ENCODE measurements around the gene ATXN10.

Gene ATXN10

DNA sequence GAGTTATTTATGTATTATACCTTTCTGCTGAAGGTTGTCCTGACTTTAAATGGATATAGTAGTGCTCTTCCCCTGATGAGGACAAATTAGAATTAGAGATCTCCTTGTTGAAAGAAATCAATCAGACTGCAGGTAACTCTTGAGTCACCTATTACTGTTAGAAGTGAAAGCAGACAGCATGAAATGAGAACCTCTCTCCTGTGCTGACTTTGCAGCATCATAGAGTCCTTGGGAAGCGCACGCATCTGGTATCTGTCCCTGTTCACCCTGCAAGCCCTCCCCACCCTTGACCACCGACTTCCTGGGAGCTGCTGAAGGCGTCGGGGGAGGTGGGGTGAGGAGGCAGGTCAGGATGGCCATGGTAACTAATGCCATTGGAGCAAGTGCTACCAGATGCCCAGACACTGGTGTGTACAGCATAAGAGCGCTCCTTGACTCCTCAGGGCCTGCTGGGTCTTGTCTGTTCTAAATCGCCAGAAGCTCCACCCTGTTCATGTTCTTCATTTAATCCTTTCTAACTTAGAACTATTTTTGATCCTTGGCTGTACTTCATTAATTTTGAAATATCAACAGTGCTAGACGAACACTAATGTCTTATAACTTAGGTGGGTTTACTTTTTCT lies 161.4 kb downstream of the ATXN10 start:
- no peak for DNase-seq

DNA sequence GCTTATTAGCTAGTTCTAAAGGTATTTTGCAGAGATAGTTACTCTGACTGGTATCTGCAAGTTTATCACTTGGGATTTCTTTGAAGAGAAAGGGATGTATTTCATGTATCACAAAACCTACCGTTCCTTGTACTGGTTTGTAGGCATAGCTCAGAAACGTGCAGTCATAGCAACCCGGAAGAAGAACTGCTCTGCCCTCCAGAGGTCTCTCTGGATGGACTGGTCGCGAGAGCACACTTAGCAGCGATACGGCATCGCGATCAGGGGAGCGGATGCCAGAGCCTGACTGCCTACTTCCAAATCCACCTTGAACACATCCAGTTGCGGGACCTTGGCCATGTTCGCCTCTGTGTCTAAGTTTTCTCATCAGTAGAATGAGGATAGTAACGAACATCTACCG lies 162.0 kb downstream of the ATXN10 start:
- no peak for DNase-seq

DNA sequence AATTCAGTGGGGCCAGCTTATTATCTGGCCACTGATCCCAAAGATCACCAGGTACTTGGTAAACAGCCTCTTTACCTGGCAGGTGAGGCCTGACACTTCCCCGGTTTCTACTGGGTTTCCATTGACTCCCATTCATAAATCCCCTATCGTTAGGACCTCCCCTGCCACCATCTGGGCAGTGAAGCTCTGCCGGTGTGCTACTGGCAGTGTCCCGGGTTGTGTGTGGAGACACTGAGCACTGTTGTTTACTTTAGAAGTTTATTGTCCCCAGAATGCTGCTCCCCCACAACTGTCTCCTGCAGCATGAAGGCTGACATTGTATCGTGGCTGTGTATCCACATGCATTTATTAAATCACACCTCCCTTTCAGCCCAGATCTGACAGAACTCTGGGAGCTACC lies 162.6 kb downstream of the ATXN10 start:
- no peak for DNase-seq

DNA sequence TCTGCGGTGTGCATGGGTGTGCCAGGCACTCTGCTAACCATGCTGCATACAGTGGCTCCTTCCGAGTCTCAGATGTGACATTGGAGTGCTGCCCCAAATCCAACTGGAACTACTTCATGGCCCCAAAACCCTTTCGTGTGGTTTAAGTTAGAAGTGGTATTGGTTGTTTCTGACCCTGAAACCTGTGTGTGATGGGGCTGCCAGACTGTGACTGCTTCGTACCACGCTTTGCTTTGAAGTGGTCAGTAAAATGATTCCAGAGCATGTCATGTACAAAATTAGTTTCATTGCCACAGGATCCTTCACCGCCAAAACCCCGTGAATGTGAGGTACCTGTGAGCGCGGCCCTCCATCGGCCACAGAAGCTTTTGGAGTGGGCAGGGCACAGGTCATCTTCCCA lies 163.2 kb downstream of the ATXN10 start:
- DNase-seq: no peak

DNA sequence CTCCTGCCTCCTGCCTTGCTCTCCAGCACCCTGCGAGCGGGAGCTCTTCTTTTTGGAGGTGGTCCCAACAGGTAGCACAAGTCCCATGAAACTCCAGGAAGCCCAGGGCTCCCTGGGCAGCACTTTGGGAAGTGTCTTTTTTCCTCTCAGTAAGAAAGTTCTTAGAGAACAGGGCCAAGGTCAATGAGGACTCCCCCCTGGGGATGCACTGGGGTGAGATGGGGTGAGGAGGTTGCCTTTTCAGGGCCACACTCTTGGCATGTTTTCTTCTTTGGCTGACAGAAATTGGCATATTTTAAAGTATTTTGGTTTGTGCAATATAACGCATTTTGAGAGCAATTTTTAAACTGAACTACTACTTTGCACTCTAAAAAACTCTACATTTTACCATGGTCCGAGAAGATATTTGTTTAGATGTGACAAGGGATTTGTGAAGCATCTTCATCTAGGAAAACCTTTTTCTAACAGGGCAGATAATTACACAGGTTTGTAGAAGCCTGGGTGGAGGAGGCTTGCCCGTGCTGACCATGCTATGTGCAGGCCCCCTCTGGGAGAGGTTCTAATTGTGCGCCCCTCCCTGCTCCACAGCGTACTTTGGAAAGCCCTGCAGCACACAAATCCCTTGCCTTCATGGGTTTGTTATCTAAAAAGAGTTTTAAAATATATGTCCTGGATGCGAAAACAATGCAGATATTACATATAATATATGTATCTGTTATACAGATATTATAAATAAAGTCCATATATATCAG lies 165.0 kb downstream of the ATXN10 start:
- no peak for DNase-seq

DNA sequence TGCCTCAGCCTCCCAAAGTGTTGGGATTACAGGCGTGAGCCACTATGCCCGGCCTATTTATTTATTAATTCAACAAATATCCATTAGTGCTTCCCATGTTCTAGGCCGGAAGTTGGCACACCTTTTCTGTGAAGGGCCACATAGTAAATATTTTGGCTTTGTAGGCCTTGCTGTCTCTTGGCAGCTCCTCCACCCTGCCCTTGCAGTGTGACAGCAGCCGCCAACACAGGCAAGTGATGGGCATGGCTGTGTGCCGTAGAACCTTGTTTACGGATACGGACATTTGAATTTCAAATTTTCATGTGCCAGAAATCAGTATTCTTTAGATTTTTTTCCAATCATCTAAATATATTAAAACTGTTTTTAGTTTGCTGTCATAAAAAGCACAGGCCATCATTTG lies 165.9 kb downstream of the ATXN10 start:
- no peak for DNase-seq

DNA sequence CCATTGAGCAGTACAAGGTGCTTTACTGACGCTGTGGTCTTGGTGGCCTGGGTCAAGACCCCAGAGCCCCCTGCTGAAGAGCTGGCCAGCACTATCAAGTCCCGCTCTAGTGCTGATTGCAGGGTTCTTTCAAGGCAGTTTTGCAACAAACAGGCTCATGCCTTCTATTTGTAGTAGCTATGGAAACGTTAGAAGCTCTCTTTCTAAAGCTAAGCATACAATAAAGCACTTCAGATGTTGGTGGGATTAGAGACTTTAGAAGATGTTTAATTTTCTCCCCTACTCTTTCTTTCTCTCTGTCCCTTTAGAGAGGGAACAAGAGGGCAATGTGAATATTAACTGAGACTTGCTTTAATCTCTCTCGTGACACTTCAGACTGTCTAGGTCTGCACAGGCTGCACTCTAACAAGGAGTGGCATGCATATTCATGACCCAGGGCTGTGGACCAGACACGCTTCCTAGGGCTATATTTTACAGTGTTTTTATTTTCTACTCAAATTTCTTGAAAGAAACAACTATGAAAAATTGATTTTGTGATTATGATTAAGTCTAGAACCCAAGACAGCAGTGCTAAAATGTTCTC lies 166.8 kb downstream of the ATXN10 start:
- peak in 1 of 2 donors; percentile 7 for DNase-seq

DNA sequence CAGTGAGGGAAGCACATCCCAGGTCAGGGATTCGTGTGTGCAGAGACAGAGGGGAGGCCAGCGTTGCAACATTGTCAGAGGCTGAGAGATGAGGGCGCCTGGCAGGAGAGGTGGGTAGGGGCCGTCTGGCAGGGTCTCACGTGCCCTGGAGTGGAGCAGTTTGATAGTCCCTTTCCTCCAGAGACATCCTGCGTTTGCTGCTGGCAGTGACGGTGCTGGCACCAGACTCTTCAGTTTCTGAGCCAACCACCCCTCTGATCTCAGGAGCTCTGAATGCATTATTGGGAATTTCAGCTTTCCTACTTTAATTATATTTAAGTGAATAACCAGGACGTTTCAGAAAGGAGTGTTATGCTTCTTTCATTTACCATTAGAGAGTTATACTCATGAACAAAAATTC lies 168.8 kb downstream of the ATXN10 start:
- DNase-seq: no peak

DNA sequence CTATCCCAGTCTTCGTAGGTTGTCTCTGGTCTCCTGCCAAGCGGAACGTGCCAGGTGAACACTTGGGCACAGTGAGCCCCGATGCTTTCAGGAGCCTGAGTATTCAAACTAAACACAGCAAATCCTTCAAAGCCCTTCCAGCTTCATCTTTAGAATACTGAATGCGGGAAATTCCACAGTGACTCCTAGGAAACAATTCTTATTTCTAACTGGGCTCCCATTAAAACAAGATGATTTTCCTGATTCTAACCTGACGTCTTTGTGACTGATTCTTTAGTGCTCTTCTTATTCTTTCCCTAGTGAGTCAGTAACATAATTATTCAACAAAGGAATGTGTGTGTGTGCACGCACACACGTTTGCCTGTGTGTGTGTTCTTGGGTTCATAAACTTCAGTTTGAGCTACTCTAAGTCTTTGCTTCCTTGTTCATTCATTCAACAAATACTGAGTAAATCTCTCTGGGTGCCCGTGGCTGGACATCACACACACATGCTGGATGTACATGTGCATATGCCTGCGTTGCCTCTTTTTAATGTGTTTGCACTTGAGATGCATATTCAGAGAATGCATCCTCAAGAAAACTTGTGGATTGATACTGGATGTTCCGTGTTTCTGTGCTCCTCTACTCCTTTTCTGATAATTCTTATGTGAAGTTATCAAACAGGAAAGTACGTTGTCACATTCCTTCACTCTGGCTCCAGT lies 170.8 kb downstream of the ATXN10 start:
- DNase-seq: no peak

DNA sequence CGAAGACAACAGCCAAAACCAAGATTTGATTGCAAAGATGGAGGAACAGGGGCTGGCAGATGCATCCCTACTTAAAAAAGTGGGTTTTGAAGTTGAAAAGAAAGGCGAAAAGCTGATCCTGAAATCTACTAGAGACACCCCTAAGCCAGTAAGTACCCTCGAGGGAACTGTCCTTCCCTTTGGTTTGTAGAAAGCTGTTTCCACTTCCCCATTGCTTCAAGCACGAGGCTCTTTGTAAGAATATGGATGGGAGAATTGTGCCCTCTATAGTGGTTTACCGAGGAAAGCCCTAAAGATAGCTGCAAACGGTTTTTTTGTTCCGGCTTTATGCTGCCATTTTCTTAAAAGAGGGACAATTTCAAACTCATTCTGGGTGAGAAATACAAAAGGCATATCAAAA lies 171.4 kb downstream of the ATXN10 start:
- DNase-seq: no peak

DNA sequence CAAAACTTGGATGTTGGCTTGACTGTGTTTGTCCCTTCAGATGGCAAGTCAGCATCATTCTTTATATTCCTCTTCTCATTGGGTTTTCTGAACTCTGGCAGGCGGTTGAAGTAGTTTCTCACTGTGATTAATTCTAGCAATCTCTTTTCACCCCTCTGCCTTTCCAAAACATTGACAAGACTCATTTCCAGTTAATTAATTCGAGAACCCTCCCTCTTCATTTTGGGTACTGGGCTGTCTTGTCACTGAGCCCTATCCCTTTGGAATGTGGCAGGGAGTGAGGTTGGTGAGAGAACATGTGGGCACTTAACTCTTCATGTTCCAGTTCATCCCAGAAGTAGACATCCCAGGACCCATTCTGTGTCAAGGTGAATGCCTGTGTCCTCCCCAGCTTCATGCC lies 172.4 kb downstream of the ATXN10 start:
- DNase-seq: no peak

DNA sequence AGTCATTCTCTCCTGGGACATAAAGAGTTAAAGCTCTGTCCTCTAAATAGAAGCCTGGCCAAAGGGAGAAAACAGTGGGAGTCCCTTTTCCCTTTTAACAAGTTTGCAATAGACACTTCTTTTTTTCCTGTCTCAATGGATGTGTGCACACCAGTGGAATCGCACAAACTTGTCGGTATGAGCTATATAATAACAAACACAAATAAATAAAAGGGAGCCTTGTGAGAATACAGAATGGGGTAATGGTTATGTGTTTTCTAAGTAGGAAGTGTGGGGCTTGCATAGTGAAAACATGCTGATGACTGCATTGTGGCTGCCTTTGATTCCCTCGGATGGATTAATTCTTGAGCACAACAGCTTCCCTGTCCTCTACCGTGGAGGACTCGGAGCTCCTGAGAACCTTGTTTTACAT lies 173.4 kb downstream of the ATXN10 start:
- DNase-seq: peak in 1 of 2 donors; percentile 26

DNA sequence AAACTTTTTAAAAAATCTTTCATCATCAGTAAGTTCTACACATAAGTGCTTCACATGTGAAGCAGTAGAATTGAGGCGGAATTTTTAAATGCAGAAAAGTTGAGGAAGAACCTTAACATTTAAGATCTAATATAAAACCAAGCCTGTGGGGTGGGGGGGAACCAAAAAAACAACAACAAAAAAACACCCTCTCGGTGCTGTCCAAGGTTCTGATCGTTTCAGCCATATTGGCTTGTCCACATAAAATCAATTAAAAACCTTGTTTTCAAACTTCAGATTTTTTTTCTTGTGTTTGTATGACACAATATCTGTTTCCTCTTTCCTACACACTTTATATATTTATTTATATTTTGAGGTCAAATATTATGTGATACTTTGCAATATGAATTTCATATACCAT lies 175.3 kb downstream of the ATXN10 start:
- no peak for DNase-seq

DNA sequence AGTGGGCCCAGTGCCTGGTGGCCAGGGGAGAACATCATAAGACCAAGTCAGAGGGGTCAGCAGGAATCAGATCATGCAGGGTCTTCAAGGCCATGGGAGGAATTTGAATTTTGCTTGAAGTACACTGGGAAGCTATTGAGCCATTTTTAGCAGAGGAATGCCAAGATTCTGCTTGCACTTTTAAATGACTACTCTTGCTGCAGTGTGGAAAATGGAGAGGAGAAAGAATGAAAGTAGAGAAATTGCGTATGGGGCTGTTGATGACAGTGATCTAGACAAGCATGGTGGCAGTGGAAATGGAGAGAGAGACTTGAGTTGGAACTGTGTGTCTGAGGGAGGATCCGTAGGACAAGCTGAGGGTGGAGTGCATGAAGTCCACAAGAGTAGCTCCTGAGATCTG lies 177.3 kb downstream of the ATXN10 start:
- DNase-seq: no peak

DNA sequence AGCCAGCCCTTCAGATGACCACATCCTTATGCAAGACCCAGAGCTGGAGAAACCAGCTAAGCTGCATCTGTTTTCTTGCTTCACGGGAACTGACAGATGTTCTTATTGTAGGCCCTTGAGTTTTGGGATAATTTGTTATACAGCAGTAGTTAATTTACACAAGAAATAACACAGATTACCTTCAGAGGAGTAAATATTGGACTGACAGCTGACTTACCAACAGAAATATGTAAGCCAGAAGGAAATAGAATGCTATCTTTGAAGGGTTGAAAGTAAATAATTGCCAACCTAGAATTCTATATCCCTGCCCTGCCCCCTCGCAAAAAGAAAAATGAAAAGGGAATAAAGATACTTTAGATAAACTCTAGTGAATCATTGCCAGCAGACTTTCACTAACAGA lies 181.2 kb downstream of the ATXN10 start:
- no peak for DNase-seq

DNA sequence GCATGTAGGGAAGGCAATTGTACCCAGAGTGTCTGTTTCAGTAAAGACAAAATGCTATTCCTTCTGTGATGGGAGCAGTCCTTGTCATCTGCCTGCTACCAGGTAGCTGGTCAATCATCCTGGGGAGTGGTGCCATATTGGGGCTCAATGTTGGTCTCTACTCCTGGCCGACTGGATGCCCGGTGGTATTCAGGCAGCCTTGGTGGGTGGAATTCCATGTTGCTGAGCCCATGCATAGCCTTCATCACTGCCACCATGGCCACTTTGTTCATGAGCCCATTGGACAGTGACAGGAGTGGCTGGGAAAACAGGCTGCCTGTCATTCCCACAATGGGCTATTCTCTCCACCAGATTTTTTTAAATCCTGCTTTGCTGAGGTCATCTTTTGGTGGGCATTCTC lies 184.3 kb downstream of the ATXN10 start:
- DNase-seq: no peak

DNA sequence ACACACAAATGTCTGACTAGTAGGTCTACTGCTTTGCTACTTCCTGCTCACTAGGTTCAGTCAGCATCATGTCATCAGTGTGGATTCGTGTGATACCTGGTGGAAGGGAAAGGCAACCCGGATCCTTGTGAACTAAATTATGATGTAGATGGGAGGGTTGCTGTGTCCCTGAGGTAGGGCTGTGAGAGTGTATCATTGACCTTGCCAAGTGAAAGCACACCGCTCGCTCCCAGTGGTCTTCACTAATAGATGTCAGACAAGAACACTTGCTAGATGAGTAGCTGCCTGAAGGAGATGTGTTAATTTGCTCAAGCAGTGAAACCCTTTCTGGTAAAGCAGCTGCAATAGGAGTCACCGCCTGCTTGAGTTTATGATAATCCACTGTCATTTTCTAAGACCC lies 185.9 kb downstream of the ATXN10 start:
- no peak for DNase-seq

DNA sequence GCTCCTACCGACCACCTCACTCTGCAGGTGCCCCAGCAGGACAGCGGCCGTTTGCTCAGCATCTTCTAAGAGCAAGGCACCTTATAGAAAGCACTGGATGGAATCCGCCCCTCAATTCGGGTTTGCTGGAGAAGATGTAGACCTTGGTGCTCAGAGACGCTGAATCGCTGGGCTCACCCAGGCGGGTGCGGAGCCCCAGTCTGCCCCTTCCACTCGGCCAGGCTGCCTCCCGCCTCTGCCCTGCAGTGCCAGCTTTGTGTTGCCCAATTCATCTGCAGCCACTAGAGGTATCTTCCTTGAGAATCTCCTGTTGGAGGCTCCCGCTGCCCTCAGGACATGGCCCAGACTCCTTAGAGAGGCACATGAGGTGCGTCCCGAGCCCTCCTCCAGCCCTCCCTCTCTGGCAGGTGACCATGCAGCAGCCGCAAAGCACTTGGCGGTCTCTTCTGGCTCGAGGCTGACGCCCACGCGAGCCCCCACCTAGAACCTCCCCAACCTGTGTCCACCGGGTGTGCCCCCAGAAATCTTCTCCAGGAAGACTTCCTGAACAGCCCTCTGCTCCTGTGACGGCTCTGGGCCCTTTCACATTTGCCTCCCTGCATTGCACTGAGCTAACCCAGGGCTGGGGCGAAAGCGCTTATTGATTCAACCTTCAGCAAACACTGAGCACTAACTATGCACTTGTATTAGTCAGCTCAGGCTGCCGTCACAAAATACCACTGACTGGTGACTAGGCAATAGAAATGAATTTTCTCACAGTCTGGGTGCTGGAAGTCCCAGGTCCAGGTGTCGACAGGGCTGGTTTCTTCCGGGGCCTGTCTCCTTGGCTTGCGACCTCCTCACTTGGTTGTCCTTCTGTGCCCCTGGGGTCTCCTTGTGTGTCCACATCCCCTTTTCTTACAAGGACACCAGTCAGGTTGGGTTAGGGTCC lies 187.9 kb downstream of the ATXN10 start:
- DNase-seq: no peak

DNA sequence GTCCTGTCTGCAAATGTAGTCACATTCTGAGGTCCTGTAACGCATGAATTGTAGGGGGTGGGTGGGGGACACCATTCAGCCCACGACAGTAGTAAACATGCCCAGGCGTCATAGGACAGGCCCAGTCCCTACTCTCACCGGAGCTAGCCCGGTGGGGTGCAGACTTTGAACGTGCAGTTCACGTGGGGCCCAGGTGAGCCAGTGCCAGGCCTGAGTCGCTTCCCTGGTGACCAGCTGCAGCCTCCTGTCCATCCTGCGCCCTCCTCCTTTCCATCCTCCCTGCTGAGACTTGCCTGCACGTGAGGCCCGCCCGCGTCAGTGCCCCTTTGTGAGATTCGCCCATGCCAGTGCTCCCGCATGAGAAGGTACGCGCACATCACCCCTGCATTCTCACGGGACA lies 188.6 kb downstream of the ATXN10 start:
- no peak for DNase-seq

DNA sequence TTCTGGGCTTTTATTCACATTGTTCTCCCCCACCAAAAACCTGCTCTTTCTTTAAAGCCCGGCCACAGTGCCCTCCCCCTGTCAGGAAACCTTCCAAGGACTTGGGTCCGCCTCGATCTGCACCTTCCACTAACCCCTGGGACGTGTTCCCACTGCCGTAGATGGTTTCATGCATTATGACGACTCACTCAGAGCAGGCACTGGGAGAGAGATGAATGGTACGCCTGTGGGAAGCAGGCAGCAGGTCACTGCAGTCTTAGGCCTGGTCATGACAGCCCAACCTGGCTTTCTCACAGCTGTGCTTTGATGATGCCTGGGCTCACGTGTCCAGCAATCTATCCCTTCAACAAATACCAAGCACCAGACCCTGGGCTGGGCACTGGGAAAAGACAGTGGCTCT lies 189.6 kb downstream of the ATXN10 start:
- DNase-seq: no peak

DNA sequence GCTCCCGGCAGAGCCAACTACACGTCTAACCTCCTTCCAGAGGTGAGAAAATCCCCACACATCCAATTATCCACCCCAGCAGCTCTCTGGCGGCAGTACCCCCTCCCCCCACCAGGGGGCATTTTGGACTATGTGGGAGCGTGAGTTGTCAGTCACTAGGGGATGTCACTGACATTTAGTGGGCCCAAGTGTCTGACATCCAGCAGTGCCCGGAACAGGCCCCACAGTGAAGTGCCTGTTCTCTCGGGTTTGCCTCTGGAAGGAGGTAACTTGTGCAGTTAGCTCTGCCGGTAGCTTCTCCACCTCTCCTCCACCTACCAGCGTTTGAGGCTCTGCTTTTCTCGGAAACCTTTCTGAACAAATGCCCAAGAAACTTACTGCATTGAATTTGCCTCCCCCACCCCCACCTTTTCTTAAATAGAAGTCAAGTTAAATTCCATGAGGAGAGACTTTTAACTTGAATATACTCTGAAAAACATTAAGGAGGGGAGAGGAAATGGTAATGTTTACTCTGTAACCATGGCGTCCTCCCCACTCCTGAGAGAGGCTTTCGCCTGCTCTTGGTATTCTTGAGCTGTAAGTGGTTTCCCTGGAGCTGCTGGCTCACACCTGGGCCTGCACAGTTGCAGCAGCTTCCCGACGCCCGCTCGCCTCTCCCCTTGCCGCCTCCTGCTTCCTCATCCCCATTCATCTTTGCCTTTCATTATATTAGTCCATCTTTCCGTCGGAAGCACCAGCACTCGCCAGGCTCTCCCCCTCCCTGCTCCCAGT lies 192.5 kb downstream of the ATXN10 start:
- peak; percentile 25 to 54 for DNase-seq

DNA sequence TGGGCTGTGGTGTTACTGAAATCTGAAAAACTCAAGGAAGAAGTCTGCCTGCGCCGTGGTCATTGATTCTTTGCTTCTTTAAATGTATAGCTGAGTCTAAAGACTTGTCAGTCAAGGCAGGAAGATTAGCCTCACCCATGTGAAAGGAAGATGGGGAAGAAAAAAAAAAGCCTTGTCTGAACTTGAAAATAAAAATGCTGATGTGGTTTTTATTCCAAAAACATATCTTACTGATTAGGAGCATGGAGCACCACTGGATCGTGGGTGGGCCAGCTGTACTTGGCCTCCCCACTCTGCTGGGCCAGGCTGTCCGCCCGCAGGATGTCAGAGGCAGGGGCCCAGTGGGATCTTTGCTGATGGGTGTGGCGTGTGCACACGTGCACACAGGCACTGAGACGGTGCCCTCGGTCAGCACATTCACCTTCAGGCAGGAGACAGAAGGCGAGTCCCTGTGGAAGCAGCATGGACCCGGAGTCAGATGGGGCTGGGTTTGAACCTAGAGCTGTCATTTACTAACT lies 193.4 kb downstream of the ATXN10 start:
- DNase-seq: no peak

All from hippocampal formation (tissue), 2 donors.